ENCODE measurements around the gene DLGAP1.
"Not testable (repeated sequence)": the region's sequence is repeated elsewhere in the genome, so short reads cannot be mapped to it uniquely, and the experiment has no call there.

DLGAP1 gene

GRCh38 chr18:3608488-3608887 is 846.6 kb downstream of the DLGAP1 start:
- TF ChIP-seq CTCF (IDR thresholded peaks at IDR 0.05; ENCODE audit: borderline replicate concordance, insufficient read depth, low read depth, low read length) = no peak
- H3K4me3 ChIP-seq (ENCODE audit: low read depth, low read length) = no peak overlapping the region

GRCh38 chr18:3608099-3608453 is 847.0 kb downstream of the DLGAP1 start:
- H3K4me3 ChIP-seq (ENCODE audit: low read depth, low read length) = not testable (repeated sequence)

GRCh38 chr18:3607309-3608098 is 847.6 kb downstream of the DLGAP1 start:
- H3K4me3 ChIP-seq (ENCODE audit: low read depth, low read length) = no peak overlapping the region
- no peak for TF ChIP-seq CTCF (IDR thresholded peaks at IDR 0.05; ENCODE audit: borderline replicate concordance, insufficient read depth, low read depth, low read length)

GRCh38 chr18:3606863-3607262 is 848.2 kb downstream of the DLGAP1 start:
- H3K4me3 ChIP-seq (ENCODE audit: low read depth, low read length) = not testable (repeated sequence)

- no peak overlapping the region for H3K4me3 ChIP-seq (ENCODE audit: low read depth, low read length)
- no peak for TF ChIP-seq CTCF (IDR thresholded peaks at IDR 0.05; ENCODE audit: borderline replicate concordance, insufficient read depth, low read depth, low read length)
Measured at GRCh38 chr18:3605954-3606443, 849.1 kb downstream of the DLGAP1 start.

GRCh38 chr18:3605486-3605952 is 849.6 kb downstream of the DLGAP1 start:
- TF ChIP-seq CTCF (IDR thresholded peaks at IDR 0.05; ENCODE audit: borderline replicate concordance, insufficient read depth, low read depth, low read length) = no peak
- H3K4me3 ChIP-seq (ENCODE audit: low read depth, low read length) = no peak overlapping the region

GRCh38 chr18:3604498-3605408 is 850.4 kb downstream of the DLGAP1 start:
- no peak for TF ChIP-seq CTCF (IDR thresholded peaks at IDR 0.05; ENCODE audit: borderline replicate concordance, insufficient read depth, low read depth, low read length)
- no peak overlapping the region for H3K4me3 ChIP-seq (ENCODE audit: low read depth, low read length)

- no peak for TF ChIP-seq CTCF (IDR thresholded peaks at IDR 0.05; ENCODE audit: borderline replicate concordance, insufficient read depth, low read depth, low read length)
- H3K4me3 ChIP-seq (ENCODE audit: low read depth, low read length) = no peak overlapping the region
Measured at GRCh38 chr18:3604235-3604497, 850.9 kb downstream of the DLGAP1 start.

All from GM12875 (cell line).